Astrocyte (in vitro differentiated cells and primary cell): ENCODE results near the gene NOSTRIN.

ENCODE experiments used
- EZH2 ChIP-seq: IDR thresholded peaks from 2 replicates; pipeline ENCODE4 v1.6.1; 2012; ENCODE audit warnings: mild to moderate bottlenecking, low read length, inconsistent platforms; ENCODE audit not compliant: insufficient read depth
- TF ChIP-seq, protein P1 (sequence below): IDR thresholded peaks from 2 replicates; pipeline ENCODE4 v1.5.1; 2011; ENCODE audit warnings: low read depth, mild to moderate bottlenecking, inconsistent platforms, low read length, moderate library complexity; ENCODE audit not compliant: insufficient read depth

DNA sequence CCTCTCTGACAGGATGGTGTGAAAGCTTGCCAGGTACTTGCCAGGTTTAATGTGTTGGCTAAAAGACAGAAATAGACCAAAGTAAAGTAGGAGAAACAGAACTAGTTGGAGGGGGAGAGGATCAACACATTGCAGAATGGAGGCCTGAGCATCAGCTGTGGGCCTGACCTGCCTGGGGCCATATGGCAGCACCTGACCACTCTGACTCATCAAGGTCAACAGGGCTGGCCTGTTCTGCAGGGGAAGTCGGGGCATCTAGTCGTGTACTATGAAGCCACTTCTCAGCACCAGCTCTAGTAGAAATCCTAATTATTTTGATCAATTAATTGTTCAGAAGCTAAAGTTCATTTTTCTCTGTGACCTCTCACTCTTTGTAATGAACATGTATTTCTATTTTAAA lies 35.8 kb upstream of the NOSTRIN start:
- TF ChIP-seq, protein P1, sequence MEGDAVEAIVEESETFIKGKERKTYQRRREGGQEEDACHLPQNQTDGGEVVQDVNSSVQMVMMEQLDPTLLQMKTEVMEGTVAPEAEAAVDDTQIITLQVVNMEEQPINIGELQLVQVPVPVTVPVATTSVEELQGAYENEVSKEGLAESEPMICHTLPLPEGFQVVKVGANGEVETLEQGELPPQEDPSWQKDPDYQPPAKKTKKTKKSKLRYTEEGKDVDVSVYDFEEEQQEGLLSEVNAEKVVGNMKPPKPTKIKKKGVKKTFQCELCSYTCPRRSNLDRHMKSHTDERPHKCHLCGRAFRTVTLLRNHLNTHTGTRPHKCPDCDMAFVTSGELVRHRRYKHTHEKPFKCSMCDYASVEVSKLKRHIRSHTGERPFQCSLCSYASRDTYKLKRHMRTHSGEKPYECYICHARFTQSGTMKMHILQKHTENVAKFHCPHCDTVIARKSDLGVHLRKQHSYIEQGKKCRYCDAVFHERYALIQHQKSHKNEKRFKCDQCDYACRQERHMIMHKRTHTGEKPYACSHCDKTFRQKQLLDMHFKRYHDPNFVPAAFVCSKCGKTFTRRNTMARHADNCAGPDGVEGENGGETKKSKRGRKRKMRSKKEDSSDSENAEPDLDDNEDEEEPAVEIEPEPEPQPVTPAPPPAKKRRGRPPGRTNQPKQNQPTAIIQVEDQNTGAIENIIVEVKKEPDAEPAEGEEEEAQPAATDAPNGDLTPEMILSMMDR, result no peak
- no peak for TF ChIP-seq EZH2
